ENCODE results near the gene NRXN3.

The NRXN3 gene

GRCh38 chr14:78576437-78577166 is 406.4 kb downstream of the NRXN3 start:
- no peak for DNase-seq (ENCODE audit: low read depth in 2 of 2)

- DNase-seq (ENCODE audit: low read depth in 2 of 2): no peak
Observed at GRCh38 chr14:78581229-78581628, 411.1 kb downstream of the NRXN3 start.

- no peak for DNase-seq (ENCODE audit: low read depth in 2 of 2)
Observed at GRCh38 chr14:78586681-78587080, 416.5 kb downstream of the NRXN3 start.

GRCh38 chr14:78588906-78589305 is 418.7 kb downstream of the NRXN3 start:
- DNase-seq (ENCODE audit: low read depth in 2 of 2): no peak

- DNase-seq (ENCODE audit: low read depth in 2 of 2): no peak
Observed at GRCh38 chr14:78592616-78593219, 422.5 kb downstream of the NRXN3 start.

GRCh38 chr14:78593949-78594348 is 423.8 kb downstream of the NRXN3 start:
- DNase-seq (ENCODE audit: low read depth in 2 of 2): no peak

- DNase-seq (ENCODE audit: low read depth in 2 of 2): no peak
Observed at GRCh38 chr14:78595797-78596196, 425.6 kb downstream of the NRXN3 start.

- DNase-seq (ENCODE audit: low read depth in 2 of 2): peak; percentile 1 to 10
Observed at GRCh38 chr14:78598046-78598920, 428.1 kb downstream of the NRXN3 start.

GRCh38 chr14:78605025-78605762 is 435.0 kb downstream of the NRXN3 start:
- no peak for DNase-seq (ENCODE audit: low read depth in 2 of 2)

- no peak for DNase-seq (ENCODE audit: low read depth in 2 of 2)
Observed at GRCh38 chr14:78605897-78606500, 435.8 kb downstream of the NRXN3 start.

GRCh38 chr14:78608998-78609787 is 439.0 kb downstream of the NRXN3 start:
- DNase-seq (ENCODE audit: low read depth in 2 of 2): no peak

- no peak for DNase-seq (ENCODE audit: low read depth in 2 of 2)
Observed at GRCh38 chr14:78610994-78611393, 440.8 kb downstream of the NRXN3 start.

- DNase-seq (ENCODE audit: low read depth in 2 of 2): no peak
Observed at GRCh38 chr14:78611796-78612571, 441.8 kb downstream of the NRXN3 start.

- no peak for DNase-seq (ENCODE audit: low read depth in 2 of 2)
Observed at GRCh38 chr14:78612666-78613065, 442.5 kb downstream of the NRXN3 start.

- DNase-seq (ENCODE audit: low read depth in 2 of 2): no peak
Observed at GRCh38 chr14:78614593-78614992, 444.4 kb downstream of the NRXN3 start.

- DNase-seq (ENCODE audit: low read depth in 2 of 2): no peak
Observed at GRCh38 chr14:78617735-78618134, 447.6 kb downstream of the NRXN3 start.

GRCh38 chr14:78618368-78618767 is 448.2 kb downstream of the NRXN3 start:
- no peak for DNase-seq (ENCODE audit: low read depth in 2 of 2)

- DNase-seq (ENCODE audit: low read depth in 2 of 2): no peak
Observed at GRCh38 chr14:78627114-78627513, 456.9 kb downstream of the NRXN3 start.

GRCh38 chr14:78631551-78631950 is 461.4 kb downstream of the NRXN3 start:
- DNase-seq (ENCODE audit: low read depth in 2 of 2): no peak

- DNase-seq (ENCODE audit: low read depth in 2 of 2): no peak
Observed at GRCh38 chr14:78633752-78634151, 463.6 kb downstream of the NRXN3 start.

All from stimulated activated CD8-positive, alpha-beta memory T cell treated with anti-CD3 and anti-CD28 coated beads, Interleukin-2, amount 100 ng/mL, for 48 hours (primary cell).